ENCODE results near the gene GSK3A. TPM values are rescaled to one million over a fixed set of nuclear protein-coding genes. Genes with fewer than 3 reads are reported as not detected.

GSK3A gene
- total RNA-seq, 1 experiment from 2014 or later: 50.8 TPM

DNA sequence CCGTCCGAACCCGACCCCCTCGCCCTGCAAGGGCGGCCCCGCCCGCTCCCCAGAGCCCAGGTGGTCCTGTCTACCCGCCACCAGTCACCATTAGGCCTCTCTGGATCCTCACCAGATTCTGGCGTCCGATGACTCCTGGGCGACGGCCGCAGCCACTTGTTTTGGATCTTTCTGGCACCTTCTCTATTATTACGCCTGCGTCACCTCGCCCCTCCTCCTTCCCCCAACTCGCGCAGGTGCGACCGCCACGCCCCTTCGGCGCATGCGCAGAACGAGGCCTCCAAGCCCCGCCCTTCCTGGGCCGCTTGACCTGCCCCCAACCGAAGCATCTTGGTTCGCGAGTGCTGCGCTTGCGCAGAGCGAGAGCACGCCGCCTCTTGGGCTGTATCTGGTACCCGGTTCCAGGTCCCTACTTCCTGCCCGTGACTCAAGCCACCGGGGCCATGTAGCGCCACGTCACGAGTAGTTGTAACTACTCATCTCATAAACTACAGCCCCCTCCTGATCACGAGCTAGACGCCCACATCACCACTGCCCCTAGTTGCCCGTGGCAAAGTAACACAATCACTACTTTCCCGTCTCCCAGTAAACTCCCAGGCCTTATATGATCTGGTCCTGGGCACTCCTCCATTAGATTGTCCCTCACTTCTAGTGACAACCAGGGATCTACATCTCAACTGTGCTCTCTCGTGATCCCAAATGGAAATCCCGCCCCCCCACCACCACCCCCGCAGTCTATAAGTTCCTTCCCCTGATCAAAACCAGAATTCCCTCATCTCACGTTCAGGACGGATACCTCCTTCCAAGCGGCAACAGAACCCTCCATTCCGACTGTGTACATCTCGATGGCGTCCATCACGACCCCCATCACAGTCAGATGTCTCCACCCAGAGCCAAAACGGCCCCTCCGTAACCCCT, 24.6 kb downstream of the GSK3A start, which contains the start of gene DEDD2 (continued):
- peak; percentile 48; the same call in 1 of the 2 replicates for TF ChIP-seq ZNF232 (CRISPR knock-in tag; IDR thresholded peaks at IDR 0.05)
- TF ChIP-seq, protein P1, sequence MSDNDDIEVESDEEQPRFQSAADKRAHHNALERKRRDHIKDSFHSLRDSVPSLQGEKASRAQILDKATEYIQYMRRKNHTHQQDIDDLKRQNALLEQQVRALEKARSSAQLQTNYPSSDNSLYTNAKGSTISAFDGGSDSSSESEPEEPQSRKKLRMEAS (CRISPR knock-in tag; IDR thresholded peaks at IDR 0.05): peak; percentile 54; the same call in 1 of the 2 replicates

DNA sequence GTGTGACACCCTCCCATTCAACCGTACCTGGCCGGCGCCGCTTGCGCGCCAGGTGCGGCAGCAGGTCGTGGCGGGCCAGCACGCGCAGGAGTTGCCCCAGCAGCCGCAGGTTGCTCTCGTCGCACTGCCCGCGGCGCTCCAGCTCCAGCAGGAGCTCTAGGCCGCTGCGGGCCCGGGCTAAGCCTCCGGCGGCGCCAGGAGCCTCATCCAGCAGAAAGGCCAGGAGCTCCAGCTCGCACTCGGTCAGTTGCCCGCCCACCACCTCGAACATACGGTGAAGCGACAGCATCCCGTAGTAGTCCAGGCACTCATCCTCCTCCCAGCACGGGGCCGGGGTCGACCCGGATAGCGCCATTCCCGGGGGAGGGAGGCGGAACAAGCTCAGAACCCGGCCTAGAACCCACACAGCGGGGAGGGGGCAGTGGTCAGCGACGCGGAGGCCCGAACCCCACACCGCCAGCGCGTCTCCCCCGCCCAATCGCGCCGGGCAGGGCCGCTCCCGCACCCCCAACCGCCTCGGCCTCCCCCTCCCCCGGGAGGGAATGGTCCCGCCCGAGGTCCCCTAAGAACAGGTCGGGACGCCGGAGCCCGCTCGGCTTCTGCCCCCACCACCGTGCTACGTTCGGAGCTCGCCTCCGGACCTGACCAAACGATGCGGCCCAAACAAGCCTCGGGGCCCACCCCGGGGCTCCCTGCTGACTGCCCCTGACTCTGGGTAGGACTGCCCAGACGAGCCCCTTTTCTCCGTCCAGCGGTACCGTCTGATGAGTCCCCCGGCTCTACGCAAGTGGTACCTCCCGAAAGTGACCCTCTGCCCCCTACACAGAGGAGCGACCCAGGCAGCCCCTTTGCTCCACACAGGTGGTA, 25.5 kb downstream of the GSK3A start:
- H3K4me3 Mint-ChIP-seq: peak overlapping the region; percentile 97
- ChIA-PET CTCF (interaction anchor here (0.9 to 1.2 kb wide), 7 partner anchors 11 to 188 kb away, joined by 3 to 6 read pairs (median 3); no protein-coding TSS in a partner anchor), POLR2A (interaction anchor here (0.7 to 1.1 kb wide), 2 partner anchors 82 to 83 kb away, joined by 3 read pairs; no protein-coding TSS in a partner anchor)
- H3K27ac Mint-ChIP-seq: peak overlapping the region; percentile 96
- no peaks in the 10 kb centered on the region; the same call in 1 of the 2 replicates for H3K27me3 Mint-ChIP-seq (ENCODE audit: low read depth)
- peak; percentile 73 for DNase-seq (ENCODE audit: low spot score)
- H3K9me3 Mint-ChIP-seq: no peaks in the 10 kb centered on the region
- TF ChIP-seq ZNF416 (CRISPR knock-in tag; IDR thresholded peaks at IDR 0.05) (0 out of 2 replicates have a peak, but pooled peaks have one; percentile 48), RELA (CRISPR knock-in tag; IDR thresholded peaks at IDR 0.05; ENCODE audit: borderline replicate concordance) (no peak), FOXP4 (CRISPR knock-in tag; IDR thresholded peaks at IDR 0.05) (peak; percentile 25; the same call in 1 of the 2 replicates), PRRX2 (CRISPR knock-in tag; IDR thresholded peaks at IDR 0.05) (no peak), ARID4B (CRISPR knock-in tag; IDR thresholded peaks at IDR 0.05; ENCODE audit: borderline replicate concordance) (0 out of 2 replicates have a peak, but pooled peaks have one; percentile 49), SMAD4 (CRISPR knock-in tag; IDR thresholded peaks at IDR 0.05) (no peak), CREM (CRISPR knock-in tag; IDR thresholded peaks at IDR 0.05) (no peak), ZNF263 (CRISPR knock-in tag; IDR thresholded peaks at IDR 0.05; ENCODE audit: low read depth) (no peak)
- TF ChIP-seq, protein P1 (CRISPR knock-in tag; IDR thresholded peaks at IDR 0.05): peak; percentile 58; the same call in 1 of the 2 replicates
- peak; percentile 33 for ATAC-seq
- H3K36me3 Mint-ChIP-seq: peaks cover 32% of the 10 kb centered on the region
- peaks cover 40% of the 10 kb centered on the region for H3K4me1 Mint-ChIP-seq

DNA sequence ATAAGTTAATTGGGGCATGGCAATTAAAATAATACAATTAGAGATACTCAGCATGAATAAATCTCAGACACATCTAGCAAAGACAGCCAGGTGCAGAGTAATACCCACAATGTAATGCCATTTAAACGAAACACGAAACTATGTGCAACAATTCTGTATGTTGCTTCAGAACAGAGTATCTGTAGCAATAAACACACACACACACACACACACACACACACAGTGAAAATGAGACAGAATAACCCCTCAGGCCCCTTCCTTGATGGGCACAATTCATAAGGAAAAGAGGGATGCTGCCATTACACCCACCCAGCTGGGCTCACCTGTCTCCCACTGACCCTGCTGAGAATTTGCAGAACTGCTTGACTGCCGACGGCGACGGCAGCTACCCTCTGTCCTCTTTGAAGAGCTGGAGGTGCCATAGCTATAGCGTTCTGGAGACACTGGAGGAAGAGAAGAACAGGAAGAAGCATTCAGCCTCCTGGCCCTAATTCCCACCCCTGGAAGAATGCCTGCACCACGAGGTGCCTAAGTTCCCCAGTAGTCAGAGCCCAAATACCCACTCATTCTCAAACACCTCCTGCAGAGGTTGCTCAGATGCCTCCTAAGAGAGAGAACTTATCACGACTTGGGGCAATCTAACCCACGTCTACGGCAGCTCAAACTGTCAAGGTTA, 27.5 kb downstream of the GSK3A start:
- Mint-ChIP-seq H3K9me3 (no peaks in the 10 kb centered on the region), H3K36me3 (peaks cover 34% of the 10 kb centered on the region), H3K4me1 (peaks cover 30% of the 10 kb centered on the region), H3K27me3 (ENCODE audit: low read depth) (no peaks in the 10 kb centered on the region; the same call in 1 of the 2 replicates), H3K4me3 (peak overlapping the region; percentile 97; the same call in 1 of the 2 replicates), H3K27ac (peak overlapping the region; percentile 3; the same call in 1 of the 2 replicates)
- ATAC-seq (no peak), DNase-seq (ENCODE audit: low spot score) (no peak)
- no peak for TF ChIP-seq PRDM15 (CRISPR knock-in tag; IDR thresholded peaks at IDR 0.05)
- TF ChIP-seq ZBTB21 (CRISPR knock-in tag; IDR thresholded peaks at IDR 0.05; ENCODE audit: borderline replicate concordance): no peak
- POLR2A ChIA-PET: no interaction called here
- CTCF ChIA-PET: interaction anchor here (1.1 kb wide), 1 partner anchor 32 kb away, joined by 3 read pairs; no protein-coding TSS in a partner anchor

Data from WTC11 (cell line).